Neural progenitor cell (in vitro differentiated cells): ENCODE results near the gene KLK7. TPM values are rescaled to one million over a fixed set of nuclear protein-coding genes. Genes with fewer than 3 reads are reported as not detected.

Source experiments
- DNase-seq: peaks from one replicate; pipeline ENCODE4 v3.0.0-alpha.2; 2016; ENCODE audit warnings: low spot score
- H2AFZ ChIP-seq: fragments of 200-600 bp; sonication (generic); replicated peaks from 2 replicates; pipeline ENCODE4 v1.6.1; 2016; ENCODE audit warnings: antibody characterized with exemption
- H3F3A ChIP-seq: fragments of 200-600 bp; sonication (generic); 2 replicates; pipeline ENCODE4 v1.6.1; 2016; ENCODE audit warnings: antibody characterized with exemption, low read depth
- H3K27ac ChIP-seq: fragments of 200-600 bp; sonication (generic); 2 replicates; pipeline ENCODE4 v1.5.1; 2016; ENCODE audit warnings: mild to moderate bottlenecking
- H3K27me3 ChIP-seq: fragments of 200-600 bp; sonication (generic); 2 replicates; pipeline ENCODE4 v1.6.1; 2016; ENCODE audit warnings: mild to moderate bottlenecking, moderate library complexity
- H3K36me3 ChIP-seq: fragments of 200-600 bp; sonication (generic); 2 replicates; pipeline ENCODE4 v1.5.1; 2016
- H3K4me1 ChIP-seq: fragments of 200-600 bp; sonication (generic); 2 replicates; pipeline ENCODE4 v1.6.1; 2016; ENCODE audit warnings: mixed run types
- H3K4me2 ChIP-seq: fragments of 200-600 bp; sonication (generic); 2 replicates; pipeline ENCODE4 v1.6.1; 2016
- H3K4me3 ChIP-seq: fragments of 200-600 bp; sonication (generic); 2 replicates; pipeline ENCODE4 v1.5.1; 2016
- H3K79me2 ChIP-seq: fragments of 200-600 bp; sonication (generic); 2 replicates; pipeline ENCODE4 v1.6.1; 2016; ENCODE audit warnings: low read depth
- H3K9ac ChIP-seq: fragments of 200-600 bp; sonication (generic); 2 replicates; pipeline ENCODE4 v1.6.1; 2016
- H3K9me3 ChIP-seq: fragments of 200-600 bp; sonication (generic); 2 replicates; pipeline ENCODE4 v1.5.1; 2016; ENCODE audit warnings: low read depth
- H4K20me1 ChIP-seq: fragments of 200-600 bp; sonication (generic); 2 replicates; pipeline ENCODE4 v1.6.1; 2016; ENCODE audit warnings: low read depth
- H3K27ac Mint-ChIP-seq: 3 replicates; pipeline ENCODE4 v1.8.0; 2021; ENCODE audit warnings: mixed read lengths
- H3K27me3 Mint-ChIP-seq: 2 replicates; pipeline ENCODE4 v1.8.0; 2022; ENCODE audit warnings: low read depth, mild to moderate bottlenecking, inconsistent platforms, moderate library complexity, mixed read lengths; ENCODE audit not compliant: insufficient read depth
- H3K36me3 Mint-ChIP-seq: 3 replicates; pipeline ENCODE4 v1.8.0; 2021; ENCODE audit warnings: mixed read lengths
- H3K4me1 Mint-ChIP-seq: 3 replicates; pipeline ENCODE4 v1.8.0; 2021; ENCODE audit warnings: mixed read lengths
- H3K4me3 Mint-ChIP-seq: 3 replicates; pipeline ENCODE4 v1.8.0; 2021; ENCODE audit warnings: mild to moderate bottlenecking, moderate library complexity, mixed read lengths
- H3K9me3 Mint-ChIP-seq: 3 replicates; pipeline ENCODE4 v1.8.0; 2020; ENCODE audit warnings: mixed read lengths
- CTCF ChIP-seq: fragments of 200-600 bp; sonication (generic); IDR thresholded peaks from 2 replicates; pipeline ENCODE4 v1.5.1; 2017; ENCODE audit warnings: antibody characterized with exemption, mild to moderate bottlenecking
- EZH2 ChIP-seq: fragments of 200-600 bp; sonication (generic); IDR thresholded peaks from 2 replicates; pipeline ENCODE4 v1.6.1; 2017; ENCODE audit warnings: antibody characterized with exemption, mild to moderate bottlenecking, moderate library complexity
- EZH2phosphoT487 ChIP-seq: fragments of 200-600 bp; sonication (generic); IDR thresholded peaks from 2 replicates; pipeline ENCODE4 v1.6.1; 2017; ENCODE audit warnings: antibody characterized with exemption
- total RNA-seq: library from RNA; depleted of rRNA; stranded (reverse); fragments of >200 nt; gene quantifications from 2 replicates; pipeline ENCODE4 v1.2.3, GENCODE V29; 2015; ENCODE audit warnings: low replicate concordance

The KLK7 gene
- total RNA-seq, 1 donor from 2014 or later = 0.36 TPM

- Mint-ChIP-seq H3K27ac (peak overlapping the region; percentile 21), H3K36me3 (no peaks in the 10 kb centered on the region), H3K27me3 (peaks cover 17% of the 10 kb centered on the region), H3K9me3 (peaks cover 2% of the 10 kb centered on the region), H3K4me1 (peaks cover 30% of the 10 kb centered on the region), H3K4me3 (no peak overlapping the region)
- Histone ChIP-seq H3K4me2 (no peak overlapping the region), H3K4me3 (no peak overlapping the region), H3F3A (peaks cover 7% of the 10 kb centered on the region), H3K27ac (no peak overlapping the region), H3K9me3 (no peaks in the 10 kb centered on the region), H3K79me2 (no peaks in the 10 kb centered on the region), H3K4me1 (peaks cover 3% of the 10 kb centered on the region), H3K9ac (no peak overlapping the region), H2AFZ (no peak overlapping the region), H4K20me1 (no peaks in the 10 kb centered on the region), H3K36me3 (no peaks in the 10 kb centered on the region), H3K27me3 (peaks cover 6% of the 10 kb centered on the region)
- DNase-seq = no peak
- TF ChIP-seq EZH2 (no peak), CTCF (no peak), EZH2phosphoT487 (no peak)
These were observed 6.1 kb downstream of the KLK7 start for GRCh38 chr19:50977626-50978025.

GRCh38 chr19:50975766-50976165 is 8.0 kb downstream of the KLK7 start:
- Histone ChIP-seq H3K27me3 (peaks cover under 1% of the 10 kb centered on the region), H3K79me2 (no peaks in the 10 kb centered on the region), H3K4me2 (no peak overlapping the region), H3K4me3 (no peak overlapping the region), H3K27ac (no peak overlapping the region), H3K9ac (no peak overlapping the region), H4K20me1 (no peaks in the 10 kb centered on the region), H3K9me3 (no peaks in the 10 kb centered on the region), H3F3A (peaks cover 7% of the 10 kb centered on the region), H3K36me3 (no peaks in the 10 kb centered on the region), H3K4me1 (peaks cover 3% of the 10 kb centered on the region), H2AFZ (no peak overlapping the region)
- TF ChIP-seq EZH2 (no peak), CTCF (no peak), EZH2phosphoT487 (no peak)
- H3K27ac Mint-ChIP-seq = no peak overlapping the region
- H3K4me1 Mint-ChIP-seq = peaks cover 30% of the 10 kb centered on the region
- peaks cover 2% of the 10 kb centered on the region for H3K9me3 Mint-ChIP-seq
- no peaks in the 10 kb centered on the region for H3K36me3 Mint-ChIP-seq
- H3K4me3 Mint-ChIP-seq = no peak overlapping the region
- peaks cover 16% of the 10 kb centered on the region for H3K27me3 Mint-ChIP-seq
- DNase-seq = no peak

GRCh38 chr19:50974702-50975556 is 8.8 kb downstream of the KLK7 start:
- no peak for TF ChIP-seq EZH2phosphoT487
- TF ChIP-seq EZH2 = no peak
- TF ChIP-seq CTCF = no peak
- H3K4me3 Mint-ChIP-seq = no peak overlapping the region
- no peaks in the 10 kb centered on the region for H3K36me3 ChIP-seq
- no peaks in the 10 kb centered on the region for H4K20me1 ChIP-seq
- H2AFZ ChIP-seq = no peak overlapping the region
- H3K79me2 ChIP-seq = no peaks in the 10 kb centered on the region
- peaks cover 2% of the 10 kb centered on the region for H3K9me3 Mint-ChIP-seq
- no peak overlapping the region for H3K4me3 ChIP-seq
- peak; percentile 34 for DNase-seq
- H3K27me3 Mint-ChIP-seq = peaks cover 16% of the 10 kb centered on the region
- H3K4me1 Mint-ChIP-seq = peaks cover 30% of the 10 kb centered on the region
- no peaks in the 10 kb centered on the region for H3K36me3 Mint-ChIP-seq
- H3K4me1 ChIP-seq = peaks cover 3% of the 10 kb centered on the region
- H3K9ac ChIP-seq = no peak overlapping the region
- peaks cover 7% of the 10 kb centered on the region for H3F3A ChIP-seq
- H3K27ac Mint-ChIP-seq = peak overlapping the region; percentile 43
- no peaks in the 10 kb centered on the region for H3K27me3 ChIP-seq
- H3K27ac ChIP-seq = no peak overlapping the region
- no peak overlapping the region for H3K4me2 ChIP-seq
- H3K9me3 ChIP-seq = no peaks in the 10 kb centered on the region
